Gastroesophageal sphincter (tissue), 4 donors: ENCODE measurements around the gene PPP6R3. TPM values are rescaled to one million over a fixed set of nuclear protein-coding genes. Genes with fewer than 3 reads are reported as not detected.
A peak's percentile ranks its signal among the peaks of the same experiment; 100 is the strongest.

Experiments
- ATAC-seq: fragments of 150-250 bp; one replicate; pipeline ENCODE4 v1.9.1; 2016; ENCODE audit warnings: mild to moderate bottlenecking, moderate library complexity
- H3K27ac ChIP-seq, 4 donors: fragments of 200-600 bp; sonication (generic) in 3 of 4; 1 replicate in 3 of 4; 2 replicates in 1 of 4; pipeline ENCODE4 v1.5.1; 2016 to 2019
- H3K27me3 ChIP-seq: fragments of 200-600 bp; sonication (generic); one replicate; pipeline ENCODE4 v1.5.1; 2019
- H3K36me3 ChIP-seq, 2 donors: fragments of 200-600 bp; sonication (generic); one replicate each; pipeline ENCODE4 v1.5.1; 2019; ENCODE audit warnings: control low read depth in 1 of 2
- H3K4me1 ChIP-seq, 3 donors: fragments of 200-600 bp; sonication (generic); 1 replicate in 2 of 3; 2 replicates in 1 of 3; pipeline ENCODE4 v1.5.1; 2016 to 2019; ENCODE audit warnings: control low read depth in 2 of 3
- H3K4me3 ChIP-seq, 2 donors: fragments of 200-600 bp; sonication (generic); one replicate each; pipeline ENCODE4 v1.5.1; 2019; ENCODE audit warnings: mild to moderate bottlenecking in 1 of 2, moderate library complexity in 1 of 2
- H3K9me3 ChIP-seq, 3 donors: fragments of 200-600 bp; sonication (generic); one replicate each; pipeline ENCODE4 v1.5.1; 2017 to 2019; ENCODE audit warnings: control low read depth in 2 of 3
- EP300 ChIP-seq: sonication (generic); formaldehyde crosslinking; IDR thresholded peaks from one replicate; pipeline ENCODE4 v1.6.1; 2017; ENCODE audit warnings: antibody characterized with exemption, mild to moderate bottlenecking
- POLR2A ChIP-seq, 2 donors: fragments of 450-650 bp; IDR thresholded peaks; one replicate each; pipeline ENCODE4 v1.6.1; 2017; ENCODE audit warnings: antibody characterized with exemption in 2 of 2, mild to moderate bottlenecking in 2 of 2, moderate library complexity in 1 of 2
- POLR2AphosphoS5 ChIP-seq: sonication (generic); formaldehyde crosslinking; IDR thresholded peaks from one replicate; pipeline ENCODE4 v1.6.1; 2017; ENCODE audit warnings: antibody characterized with exemption
- WGBS, 2 donors: methylation state at CpG; one replicate each; pipeline ENCODE4 v1.1.5; 2018; ENCODE audit warnings: low coverage in 1 of 2; 5-methylcytosine and 5-hydroxymethylcytosine counted together
- total RNA-seq, 4 donors: library from RNA; depleted of rRNA; stranded (reverse); fragments of >200 nt; gene quantifications; one replicate each; pipeline ENCODE4 v1.1.0, GENCODE V29; 2016
- TF ChIP-seq, protein P1 (sequence below), 4 experiments: fragments of 200-600 bp in 2 of 4; fragments of 450-650 bp in 2 of 4; sonication (generic) in 1 of 4; IDR thresholded peaks; one replicate each; pipeline ENCODE4 v1.5.1; 2017 to 2019; ENCODE audit warnings: antibody characterized with exemption in 4 of 4, mild to moderate bottlenecking in 2 of 4, moderate library complexity in 2 of 4

Gene PPP6R3
- total RNA-seq, 4 donors from 2014 or later = 128 to 164 (median 144) TPM

DNA sequence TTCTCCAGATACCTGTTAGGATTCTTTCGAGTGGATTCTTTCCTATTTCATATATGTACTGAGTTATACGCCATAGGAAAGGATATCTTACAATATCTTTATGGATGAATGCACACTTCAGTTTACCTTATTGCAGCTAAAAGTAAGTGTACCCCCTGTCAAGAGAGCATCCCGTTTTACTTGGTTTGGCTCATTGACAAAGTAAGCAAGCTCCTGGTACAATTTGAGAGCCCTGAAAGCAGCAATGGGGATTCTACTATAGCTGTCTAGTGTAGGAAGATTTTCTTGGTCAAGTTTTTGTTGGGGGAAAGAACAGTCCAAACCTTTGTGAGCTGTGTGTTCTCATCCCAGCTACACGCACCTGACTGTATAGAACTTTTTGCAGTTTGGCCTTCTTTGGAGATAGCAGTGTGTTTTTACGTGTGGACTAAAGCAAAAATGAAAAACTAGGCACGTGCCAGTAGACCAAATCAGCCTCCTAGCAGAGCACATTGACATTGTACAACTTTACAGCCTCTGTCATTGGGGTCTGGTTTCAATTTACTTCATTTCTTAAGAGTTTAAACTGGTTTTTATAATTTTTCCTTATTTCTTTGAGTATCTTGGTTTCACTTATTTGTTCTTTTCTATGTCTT, 44.0 kb downstream of the PPP6R3 start:
- Histone ChIP-seq H3K4me1 (peaks cover 25 to 98% (median 29%) of the 10 kb centered on the region in 3 donors), H3K4me3 (no peak overlapping the region), H3K27me3 (no peaks in the 10 kb centered on the region), H3K27ac (peak overlapping the region in 3 of 4 donors; percentile 17 to 50 (median 27)), H3K9me3 (no peaks in the 10 kb centered on the region), H3K36me3 (no peaks in the 10 kb centered on the region)
- TF ChIP-seq, protein P1, sequence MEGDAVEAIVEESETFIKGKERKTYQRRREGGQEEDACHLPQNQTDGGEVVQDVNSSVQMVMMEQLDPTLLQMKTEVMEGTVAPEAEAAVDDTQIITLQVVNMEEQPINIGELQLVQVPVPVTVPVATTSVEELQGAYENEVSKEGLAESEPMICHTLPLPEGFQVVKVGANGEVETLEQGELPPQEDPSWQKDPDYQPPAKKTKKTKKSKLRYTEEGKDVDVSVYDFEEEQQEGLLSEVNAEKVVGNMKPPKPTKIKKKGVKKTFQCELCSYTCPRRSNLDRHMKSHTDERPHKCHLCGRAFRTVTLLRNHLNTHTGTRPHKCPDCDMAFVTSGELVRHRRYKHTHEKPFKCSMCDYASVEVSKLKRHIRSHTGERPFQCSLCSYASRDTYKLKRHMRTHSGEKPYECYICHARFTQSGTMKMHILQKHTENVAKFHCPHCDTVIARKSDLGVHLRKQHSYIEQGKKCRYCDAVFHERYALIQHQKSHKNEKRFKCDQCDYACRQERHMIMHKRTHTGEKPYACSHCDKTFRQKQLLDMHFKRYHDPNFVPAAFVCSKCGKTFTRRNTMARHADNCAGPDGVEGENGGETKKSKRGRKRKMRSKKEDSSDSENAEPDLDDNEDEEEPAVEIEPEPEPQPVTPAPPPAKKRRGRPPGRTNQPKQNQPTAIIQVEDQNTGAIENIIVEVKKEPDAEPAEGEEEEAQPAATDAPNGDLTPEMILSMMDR (IDR thresholded peaks at IDR 0.05) = no peak
- TF ChIP-seq EP300 (no peak), POLR2A (IDR thresholded peaks at IDR 0.05) (no peak), POLR2AphosphoS5 (no peak)
- WGBS, 2 donors = 52 to 53% methylated on average over 5 to 6 of the region's 6 CpGs
- no peak for ATAC-seq

GRCh38 chr11:68505596-68505995, 45.0 kb downstream of the PPP6R3 start:
- WGBS, 2 donors = 0% methylated on average over 2 of the region's 2 CpGs

GRCh38 chr11:68506908-68507307, 46.4 kb downstream of the PPP6R3 start:
- TF ChIP-seq POLR2AphosphoS5 (no peak), EP300 (no peak), POLR2A (IDR thresholded peaks at IDR 0.05) (no peak)
- TF ChIP-seq, protein P1 (IDR thresholded peaks at IDR 0.05) = no peak
- WGBS, 2 donors = 93 to 94% methylated on average over 2 to 3 of the region's 3 CpGs
- Histone ChIP-seq H3K4me3 (no peak overlapping the region), H3K36me3 (no peaks in the 10 kb centered on the region), H3K9me3 (no peaks in the 10 kb centered on the region), H3K4me1 (peaks cover 22 to 84% (median 24%) of the 10 kb centered on the region in 3 donors), H3K27me3 (no peaks in the 10 kb centered on the region), H3K27ac (no peak overlapping the region)
- ATAC-seq = no peak

More at GRCh38 chr11:68505596-68505995, 45.0 kb downstream of the PPP6R3 start:
- H3K9me3 ChIP-seq = no peaks in the 10 kb centered on the region
- TF ChIP-seq POLR2AphosphoS5 = no peak
- TF ChIP-seq EP300 = no peak
- TF ChIP-seq, protein P1 (IDR thresholded peaks at IDR 0.05) = no peak
- no peak for TF ChIP-seq POLR2A (IDR thresholded peaks at IDR 0.05)
- peaks cover 22 to 90% (median 24%) of the 10 kb centered on the region in 3 donors for H3K4me1 ChIP-seq
- H3K36me3 ChIP-seq = no peaks in the 10 kb centered on the region
- ATAC-seq = no peak
- no peaks in the 10 kb centered on the region for H3K27me3 ChIP-seq
- H3K27ac ChIP-seq = peak overlapping the region in 1 of 4 donors; percentile 50
- no peak overlapping the region for H3K4me3 ChIP-seq

GRCh38 chr11:68508425-68508824, 47.9 kb downstream of the PPP6R3 start:
- H3K4me3 ChIP-seq = no peak overlapping the region
- no peak for ATAC-seq
- peaks cover 16 to 80% (median 18%) of the 10 kb centered on the region in 3 donors for H3K4me1 ChIP-seq
- H3K9me3 ChIP-seq = no peaks in the 10 kb centered on the region
- H3K27me3 ChIP-seq = no peaks in the 10 kb centered on the region
- WGBS, 2 donors = 68 to 92% methylated on average over 2 of the region's 2 CpGs
- TF ChIP-seq, protein P1 (IDR thresholded peaks at IDR 0.05) = no peak
- TF ChIP-seq POLR2A (IDR thresholded peaks at IDR 0.05) (no peak), EP300 (no peak), POLR2AphosphoS5 (no peak)
- H3K36me3 ChIP-seq = no peaks in the 10 kb centered on the region
- H3K27ac ChIP-seq = no peak overlapping the region

GRCh38 chr11:68509066-68509465, 48.5 kb downstream of the PPP6R3 start:
- ATAC-seq = no peak
- TF ChIP-seq POLR2A (IDR thresholded peaks at IDR 0.05) = no peak
- TF ChIP-seq, protein P1 (IDR thresholded peaks at IDR 0.05) = no peak
- no peak for TF ChIP-seq POLR2AphosphoS5
- TF ChIP-seq EP300 = no peak
- no peak overlapping the region for H3K27ac ChIP-seq

More at GRCh38 chr11:68509066-68509465, 48.5 kb downstream of the PPP6R3 start:
- no peaks in the 10 kb centered on the region for H3K9me3 ChIP-seq
- H3K4me1 ChIP-seq = peaks cover 10 to 74% (median 14%) of the 10 kb centered on the region in 3 donors
- H3K27me3 ChIP-seq = no peaks in the 10 kb centered on the region
- H3K36me3 ChIP-seq = peaks cover 0 to 3% of the 10 kb centered on the region in 2 donors
- no peak overlapping the region for H3K4me3 ChIP-seq
- 0 to 21% methylated on average over 4 of the region's 4 CpGs for WGBS, 2 donors
